Measurements from ENCODE around the gene ODAM.
"Not testable (repeated sequence)": the region's sequence is repeated elsewhere in the genome, so short reads cannot be mapped to it uniquely, and the experiment has no call there.

Gene ODAM

DNA sequence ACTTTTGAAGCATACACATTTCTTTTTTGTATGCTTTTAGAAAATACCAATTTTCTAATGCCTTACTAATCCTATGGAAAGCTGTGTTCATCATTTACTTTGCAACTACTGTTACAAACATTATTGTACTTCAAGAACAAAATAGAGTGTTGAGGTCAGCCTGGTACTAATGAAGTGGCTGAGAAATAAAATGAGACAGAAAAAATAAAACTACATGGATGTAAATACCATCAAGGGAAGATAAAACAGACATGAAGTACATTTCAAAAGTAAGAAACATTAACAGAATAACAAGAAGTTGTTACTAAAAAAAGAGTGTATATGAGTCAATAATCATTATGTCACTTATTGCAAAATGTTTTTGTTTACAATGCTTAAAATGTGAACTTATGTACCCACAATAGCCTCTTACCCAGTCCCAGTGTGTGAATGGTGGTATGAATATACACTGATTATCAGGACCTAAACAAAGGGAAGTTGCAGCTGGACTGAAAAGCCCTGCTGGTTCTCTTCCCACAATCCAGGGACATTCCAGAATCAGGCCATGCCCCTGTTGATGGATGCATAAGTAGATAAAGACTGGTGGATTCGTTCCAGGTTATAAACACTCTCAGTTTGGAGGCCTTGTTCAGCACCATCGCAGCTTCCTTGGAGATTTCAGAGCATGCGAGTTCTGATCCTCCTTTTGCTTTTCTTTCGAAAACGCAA, 44.5 kb downstream of the ODAM start:
- no peak for TF ChIP-seq JUND (IDR thresholded peaks at IDR 0.05; ENCODE audit: low read depth)
- in situ Hi-C loops (cut with HindIII; ENCODE audit: low pct_unique_long_range_greater_than_20kb, low sequenced_read_pairs), result no loop called here
- no peak for DNase-seq (ENCODE audit: low read depth in 1 of 2, low spot score in 1 of 2)

DNA sequence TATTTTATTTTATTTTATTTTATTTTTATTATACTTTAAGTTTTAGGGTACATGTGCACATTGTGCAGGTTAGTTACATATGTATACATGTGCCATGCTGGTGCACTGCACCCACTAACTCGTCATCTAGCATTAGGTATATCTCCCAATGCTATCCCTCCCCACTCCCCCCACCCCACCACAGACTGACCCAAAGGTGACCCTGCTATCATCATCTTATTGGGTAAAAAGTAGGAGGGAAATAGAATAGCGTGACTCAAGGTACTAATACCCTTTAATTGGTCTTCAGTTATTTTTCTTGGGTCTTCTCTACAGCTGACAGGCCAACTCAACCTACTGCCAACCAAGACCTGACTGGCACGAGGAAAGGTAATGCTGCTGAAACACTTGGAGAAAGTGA, 46.8 kb downstream of the ODAM start, which contains the start of gene CSN3:
CSN3 (plus strand) TSS at position 301 of the 400 bp plus-strand sequence. CDS start 2,223 bp downstream, outside the sequence.
- DNase-seq (ENCODE audit: low read depth in 1 of 2, low spot score in 1 of 2); in situ Hi-C loops (cut with HindIII; ENCODE audit: low pct_unique_long_range_greater_than_20kb, low sequenced_read_pairs): not testable (repeated sequence)

DNA sequence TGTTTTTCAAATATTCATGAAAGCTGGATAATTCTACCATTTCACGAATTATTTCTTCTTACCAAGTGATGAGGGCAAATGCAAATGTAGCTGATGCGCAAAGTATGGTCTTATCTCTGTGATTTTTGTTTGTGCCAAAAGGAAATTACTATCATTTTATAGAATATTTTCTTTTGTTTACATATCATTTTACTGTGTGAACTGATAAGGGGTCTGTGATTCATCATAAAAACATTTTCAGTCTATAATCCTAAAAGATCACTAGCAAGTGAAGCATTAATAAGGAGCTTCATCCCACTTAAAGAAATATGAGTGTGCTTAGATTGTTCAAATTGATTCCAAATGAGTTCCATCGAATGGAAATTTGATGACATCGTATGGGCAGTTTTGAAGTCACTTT, 47.6 kb downstream of the ODAM start:
- in situ Hi-C loops (cut with HindIII; ENCODE audit: low pct_unique_long_range_greater_than_20kb, low sequenced_read_pairs), result no loop called here
- DNase-seq (ENCODE audit: low read depth in 1 of 2, low spot score in 1 of 2), result no peak
- no peak for TF ChIP-seq JUND (IDR thresholded peaks at IDR 0.05; ENCODE audit: low read depth)

GRCh38 chr4:70251250-70251944, 55.9 kb downstream of the ODAM start:
- TF ChIP-seq JUND (IDR thresholded peaks at IDR 0.05; ENCODE audit: low read depth), result no peak
- DNase-seq (ENCODE audit: low read depth in 1 of 2, low spot score in 1 of 2), result no peak
- in situ Hi-C loops (cut with HindIII; ENCODE audit: low pct_unique_long_range_greater_than_20kb, low sequenced_read_pairs), result no loop called here

- no peak for TF ChIP-seq JUND (IDR thresholded peaks at IDR 0.05; ENCODE audit: low read depth)
- in situ Hi-C loops (cut with HindIII; ENCODE audit: low pct_unique_long_range_greater_than_20kb, low sequenced_read_pairs), result no loop called here
- no peak for DNase-seq (ENCODE audit: low read depth in 1 of 2, low spot score in 1 of 2)
These were observed 56.4 kb downstream of the ODAM start for GRCh38 chr4:70251945-70252277.
